CD4-positive, alpha-beta T cell treated with Interleukin-12 subunit alpha and Interleukin-12 subunit beta, for 1 hour (primary cell): ENCODE measurements around the gene SLC26A8.

Experiments used
- DNase-seq: peaks from one replicate; pipeline ENCODE4 v3.0.0-alpha.2; 2020

The SLC26A8 gene

GRCh38 chr6:35906499-35906846 is 118.0 kb downstream of the SLC26A8 start:
- no peak for DNase-seq

- no peak for DNase-seq
Observed at GRCh38 chr6:35905841-35906498, 118.5 kb downstream of the SLC26A8 start.

GRCh38 chr6:35905141-35905785 is 119.2 kb downstream of the SLC26A8 start:
- DNase-seq, result no peak

- no peak for DNase-seq
Observed at GRCh38 chr6:35903679-35904078, 120.8 kb downstream of the SLC26A8 start.

GRCh38 chr6:35900448-35900847 is 124.0 kb downstream of the SLC26A8 start:
- DNase-seq, result no peak

- DNase-seq, result no peak
Observed at GRCh38 chr6:35898003-35898402, 126.4 kb downstream of the SLC26A8 start.

- no peak for DNase-seq
Observed at GRCh38 chr6:35897486-35897885, 127.0 kb downstream of the SLC26A8 start.

GRCh38 chr6:35897036-35897435 is 127.4 kb downstream of the SLC26A8 start:
- no peak for DNase-seq

- DNase-seq, result no peak
Observed at GRCh38 chr6:35896228-35896627, 128.2 kb downstream of the SLC26A8 start.

- no peak for DNase-seq
Observed at GRCh38 chr6:35895560-35895959, 128.9 kb downstream of the SLC26A8 start.

- no peak for DNase-seq
Observed at GRCh38 chr6:35894776-35895175, 129.7 kb downstream of the SLC26A8 start.
